IPS-NIHi11 (cell line): ENCODE data around the gene STX3.
"Not testable (repeated sequence)": the region's sequence is repeated elsewhere in the genome, so short reads cannot be mapped to it uniquely, and the experiment has no call there.

Experiments
- DNase-seq: peaks from one replicate; pipeline ENCODE4 v3.0.0; 2012; ENCODE audit warnings: mixed read lengths, low spot score

Gene STX3

GRCh38 chr11:59791639-59792038, 36.5 kb downstream of the STX3 start:
- DNase-seq: no peak

DNA sequence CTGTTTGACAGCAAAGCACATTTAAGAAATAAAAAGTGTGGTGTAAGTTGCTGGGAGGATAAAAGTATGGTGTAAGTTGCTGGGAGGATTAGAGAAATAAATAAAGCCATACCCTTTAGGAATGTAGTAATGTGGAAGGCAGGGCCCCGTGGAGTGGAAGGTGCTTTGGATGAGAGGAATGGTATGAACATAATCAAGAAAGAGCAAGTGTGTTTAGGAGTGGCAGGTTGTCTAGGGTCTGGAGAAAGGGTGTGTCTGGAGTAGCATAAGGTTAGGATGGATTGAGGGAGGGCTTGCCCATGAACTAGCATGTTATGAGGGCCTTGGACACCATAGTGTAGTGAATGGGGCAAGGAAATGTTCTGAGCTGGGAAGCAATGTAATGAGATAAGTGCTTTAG, 37.3 kb downstream of the STX3 start:
- no peak for DNase-seq

- DNase-seq: no peak
These were observed 39.2 kb downstream of the STX3 start for GRCh38 chr11:59794417-59794816.

GRCh38 chr11:59800390-59801025, 45.3 kb downstream of the STX3 start:
- no peak for DNase-seq

DNA sequence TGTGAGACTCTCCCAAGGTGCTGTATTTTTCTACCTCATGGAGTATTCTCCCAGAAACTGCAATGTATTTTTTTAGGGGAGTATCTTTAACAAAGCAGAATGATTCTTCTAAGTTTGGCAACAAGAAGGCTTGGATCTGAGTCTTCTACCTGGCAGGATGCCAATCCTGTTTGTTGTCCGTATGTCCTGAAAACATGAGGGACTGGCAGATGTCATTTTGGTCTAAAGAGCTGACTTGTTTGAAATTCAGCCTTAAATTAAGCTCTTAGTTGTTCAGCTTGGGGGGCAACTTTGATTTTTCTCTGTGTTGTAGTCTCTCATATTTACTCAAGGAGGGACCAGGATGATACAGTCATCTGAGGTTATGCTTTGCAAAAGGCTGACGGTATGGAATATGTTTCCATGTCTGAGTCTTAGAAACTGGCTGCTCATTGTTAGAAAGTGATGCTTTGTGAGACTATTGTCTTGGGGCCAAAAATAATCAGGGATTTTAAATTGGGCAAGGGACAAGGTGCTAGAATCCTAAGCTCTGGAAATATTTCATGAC, 46.1 kb downstream of the STX3 start:
- no peak for DNase-seq

GRCh38 chr11:59801981-59802638, 46.9 kb downstream of the STX3 start:
- no peak for DNase-seq

GRCh38 chr11:59802639-59803176, 47.5 kb downstream of the STX3 start:
- no peak for DNase-seq

- DNase-seq: no peak
These were observed 48.9 kb downstream of the STX3 start for GRCh38 chr11:59804061-59804460.

DNA sequence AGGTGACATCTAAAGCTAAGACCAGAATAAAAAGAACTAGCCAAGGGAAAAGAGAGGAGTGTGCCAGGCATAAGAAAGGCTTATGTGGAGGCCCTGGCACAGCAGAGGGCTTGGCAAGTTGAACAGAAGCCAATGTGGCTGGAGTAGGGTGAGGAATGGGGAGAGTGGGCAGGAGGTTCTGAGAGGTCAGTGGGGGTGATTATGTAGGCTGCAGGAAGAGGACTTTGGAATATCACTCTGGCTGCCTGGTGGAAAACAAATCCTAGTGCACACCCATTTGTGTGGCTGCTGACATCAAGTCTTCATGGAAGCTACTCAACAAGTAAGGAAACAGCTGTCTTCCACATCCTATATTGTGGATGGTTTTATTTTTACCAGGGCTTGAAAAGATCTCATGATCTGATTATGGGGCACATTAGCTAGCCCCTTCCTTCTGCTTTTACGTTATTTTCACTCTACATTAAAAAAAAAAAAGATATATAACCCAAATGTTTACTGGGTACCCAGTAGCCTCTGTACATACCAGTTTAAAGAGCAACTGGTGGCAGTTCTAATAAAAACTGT, 52.0 kb downstream of the STX3 start:
- no peak for DNase-seq

- peak; percentile 90 for DNase-seq
These were observed 55.2 kb downstream of the STX3 start, which contains the start of gene MRPL16 for GRCh38 chr11:59810189-59810910. MRPL16 (minus strand) TSS chr11:59810778; CDS start chr11:59810658, 120 bp downstream.

- DNase-seq: no peak
These were observed 55.7 kb downstream of the STX3 start for GRCh38 chr11:59810911-59811259.

DNA sequence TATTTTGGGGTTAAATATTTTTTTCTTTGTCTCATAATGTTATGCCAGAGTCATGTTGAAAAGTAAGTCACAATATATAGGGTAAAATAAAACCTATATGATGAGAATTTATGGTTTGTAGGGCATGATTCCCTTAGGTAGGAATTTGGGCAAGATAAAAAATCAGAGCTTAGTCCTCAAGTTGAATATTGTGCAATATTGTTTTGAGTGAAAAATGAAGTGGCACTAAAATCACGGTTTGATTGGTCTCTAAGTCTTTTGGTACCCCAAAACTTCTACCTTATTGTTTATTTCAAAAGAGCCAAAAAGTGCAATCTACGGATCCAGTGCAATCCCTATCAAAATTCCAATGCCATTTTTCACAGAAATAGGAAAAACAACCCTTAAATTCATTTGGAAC, 57.0 kb downstream of the STX3 start:
- no peak for DNase-seq

DNA sequence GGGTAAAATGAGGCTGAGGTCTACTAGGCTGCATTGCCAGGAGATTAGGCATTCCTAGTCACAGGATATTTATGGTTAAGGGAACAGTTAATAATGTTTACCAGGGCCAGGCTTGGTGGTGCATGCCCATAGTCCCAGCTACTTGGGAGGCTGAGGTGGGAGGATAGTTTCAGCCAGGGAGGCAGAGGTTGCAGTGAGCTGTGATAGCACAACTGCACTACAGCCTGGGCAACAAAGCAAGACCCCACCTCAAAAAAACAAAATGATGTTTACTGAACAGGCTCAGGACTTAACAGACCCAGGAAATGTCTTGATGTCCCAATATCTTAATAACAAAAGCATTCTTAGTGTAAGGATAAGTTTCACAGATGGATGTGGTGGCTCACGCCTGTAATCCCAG, 58.2 kb downstream of the STX3 start:
- no peak for DNase-seq

- no peak for DNase-seq
These were observed 58.8 kb downstream of the STX3 start for GRCh38 chr11:59814021-59814420.

- DNase-seq: no peak
These were observed 60.6 kb downstream of the STX3 start for GRCh38 chr11:59815754-59816153.

DNA sequence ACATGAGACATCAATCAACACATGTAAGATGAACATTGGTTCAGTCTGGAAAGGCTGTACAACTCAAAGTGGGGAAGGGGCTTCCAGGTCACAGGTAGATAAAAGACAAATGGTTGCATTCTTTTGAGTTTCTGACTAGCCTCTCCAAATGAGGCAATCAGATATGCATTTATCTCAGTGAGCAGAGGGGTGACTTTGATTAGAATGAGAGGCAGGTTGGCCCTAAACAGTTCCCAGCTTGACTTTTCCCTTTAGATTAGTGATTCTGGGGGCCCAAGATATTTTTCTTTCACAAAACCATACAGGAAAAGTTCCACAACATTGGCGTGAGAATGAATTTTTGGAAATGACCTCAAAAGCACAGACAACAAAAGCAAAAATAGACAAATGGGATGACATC, 61.3 kb downstream of the STX3 start:
- not testable (repeated sequence) for DNase-seq

GRCh38 chr11:59818572-59818971, 63.4 kb downstream of the STX3 start:
- DNase-seq: no peak

GRCh38 chr11:59822989-59823566, 67.9 kb downstream of the STX3 start:
- DNase-seq: peak; percentile 32

DNA sequence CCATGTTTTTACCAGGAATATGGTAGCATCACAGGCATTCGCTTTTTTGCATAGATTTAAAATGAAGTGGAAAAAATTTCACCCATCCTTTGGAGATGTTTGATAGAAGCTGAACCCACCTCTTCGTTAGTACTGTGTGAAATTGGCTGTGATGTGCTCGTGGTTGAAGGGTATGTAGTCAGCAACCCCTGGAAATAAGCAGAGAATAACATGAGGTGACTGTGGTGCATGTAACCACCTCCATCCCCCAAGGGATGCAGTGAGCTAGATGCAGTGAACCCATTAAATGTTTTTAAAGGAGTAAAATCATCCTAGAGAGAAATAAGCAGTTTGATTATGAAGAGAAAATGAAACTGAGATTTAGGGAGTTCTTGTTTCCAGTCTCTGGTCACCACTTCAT, 74.2 kb downstream of the STX3 start:
- DNase-seq: no peak

DNA sequence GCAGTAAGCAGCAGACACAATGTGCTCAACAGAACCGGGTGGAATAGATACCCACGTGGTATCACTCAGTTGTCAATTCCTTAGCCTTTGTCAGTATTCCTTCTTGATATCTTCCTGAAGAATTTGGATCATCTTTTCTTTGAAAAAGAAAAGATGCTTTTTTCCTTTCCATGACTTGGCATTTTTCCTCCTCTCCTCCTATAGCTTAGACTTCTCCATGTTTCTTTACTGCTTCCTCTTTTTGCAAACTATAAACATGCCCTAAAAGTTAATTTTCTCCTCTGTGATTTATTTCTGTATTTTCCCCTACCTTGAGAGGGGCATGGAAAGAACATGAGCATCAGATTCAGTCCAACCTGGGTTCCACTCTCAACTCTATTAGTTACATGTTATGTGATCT, 78.4 kb downstream of the STX3 start:
- no peak for DNase-seq

DNA sequence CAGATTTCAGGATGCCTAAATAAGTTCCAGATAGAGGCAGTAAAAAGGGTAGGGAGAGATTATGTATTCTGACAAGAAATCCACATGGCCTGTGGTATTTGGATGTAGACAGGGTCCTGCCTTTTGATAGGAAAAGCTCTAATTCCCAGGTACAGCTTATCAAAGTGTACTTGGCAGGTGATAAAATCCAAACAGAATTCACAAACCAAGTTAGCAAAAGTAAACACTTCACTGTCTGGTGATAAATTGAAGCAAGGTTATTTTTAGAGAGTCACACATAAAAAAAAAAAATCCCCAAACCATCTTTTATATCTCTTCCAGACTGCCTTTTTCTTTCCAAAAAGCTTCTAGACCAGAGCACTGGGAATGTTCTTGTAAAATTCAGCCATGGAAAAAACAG, 84.4 kb downstream of the STX3 start:
- no peak for DNase-seq

GRCh38 chr11:59841514-59841913, 86.3 kb downstream of the STX3 start:
- DNase-seq: no peak
